GM23248 (cell line): ENCODE results near the gene IPO5.

Source experiments
- EZH2 ChIP-seq: fragments of 200-600 bp; sonication (generic); IDR thresholded peaks from 2 replicates; pipeline ENCODE4 v1.6.1; 2018; ENCODE audit warnings: antibody characterized with exemption, mild to moderate bottlenecking; ENCODE audit not compliant: insufficient read depth, poor library complexity, severe bottlenecking
- EZH2phosphoT487 ChIP-seq: fragments of 200-600 bp; sonication (generic); IDR thresholded peaks from 2 replicates; pipeline ENCODE4 v1.6.1; 2018; ENCODE audit warnings: antibody characterized with exemption, moderate library complexity, mild to moderate bottlenecking, low read depth; ENCODE audit not compliant: insufficient read depth

DNA sequence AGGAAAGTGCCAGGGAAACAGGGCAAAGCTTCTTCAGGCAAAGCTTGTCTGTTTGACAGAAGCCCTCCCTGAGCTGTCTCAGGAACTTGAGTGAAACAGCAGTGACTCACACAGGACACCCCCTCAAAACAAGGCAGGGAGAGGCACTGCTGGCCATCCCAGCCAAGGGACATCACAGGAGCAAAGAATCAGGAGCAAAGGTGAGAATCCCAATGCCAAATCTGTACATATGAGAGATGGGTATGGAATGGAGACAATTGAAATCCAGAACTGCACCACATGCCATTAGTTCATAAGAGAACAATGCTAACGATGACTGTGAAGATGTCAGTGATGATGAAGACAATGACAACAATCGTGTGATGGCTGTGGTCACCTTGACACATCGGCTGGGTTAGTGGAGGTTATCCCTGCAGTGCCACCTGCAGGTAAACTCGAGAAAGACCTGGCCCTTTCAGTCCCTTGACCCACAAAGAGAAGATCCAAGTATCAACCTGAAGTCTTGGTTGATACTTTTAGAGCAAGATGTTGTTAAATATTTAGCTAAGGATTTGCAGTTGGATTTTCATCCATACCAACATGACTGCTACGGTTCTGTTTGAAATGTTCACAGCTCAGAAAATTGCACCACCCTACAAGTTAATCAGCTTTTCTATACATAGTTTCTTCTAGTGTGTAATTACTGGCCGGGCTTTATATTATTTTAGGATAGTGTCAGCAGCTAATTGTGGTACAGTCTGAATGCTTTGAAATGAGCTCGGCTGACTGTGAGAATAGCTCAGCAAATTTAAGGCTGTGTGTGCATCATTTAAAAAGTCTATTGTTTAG lies 42.0 kb upstream of the IPO5 start:
- TF ChIP-seq EZH2, result no peak
- no peak for TF ChIP-seq EZH2phosphoT487
